SJCRH30 (cell line): ENCODE measurements around the gene GPNMB. TPM values are rescaled to one million over a fixed set of nuclear protein-coding genes. Genes with fewer than 3 reads are reported as not detected.
"Not testable (repeated sequence)": the region's sequence is repeated elsewhere in the genome, so short reads cannot be mapped to it uniquely, and the experiment has no call there.

Source experiments
- DNase-seq, 2 experiments: peaks; one replicate each; pipeline ENCODE4 v3.0.0-alpha.2; 2015 to 2020
- H3K27ac ChIP-seq: fragments of 250-450 bp; sonication (Bioruptor Pico); 2 replicates; pipeline ENCODE4 v1.5.1; 2020; ENCODE audit warnings: mild to moderate bottlenecking, moderate library complexity
- H3K27me3 ChIP-seq: fragments of 250-450 bp; sonication (Bioruptor Pico); 2 replicates; pipeline ENCODE4 v1.5.1; 2020; ENCODE audit warnings: mild to moderate bottlenecking, moderate library complexity
- H3K36me3 ChIP-seq: fragments of 250-450 bp; sonication (Bioruptor Pico); 2 replicates; pipeline ENCODE4 v1.5.1; 2020; ENCODE audit warnings: mild to moderate bottlenecking, moderate library complexity
- H3K4me1 ChIP-seq: fragments of 250-450 bp; sonication (Bioruptor Pico); 2 replicates; pipeline ENCODE4 v1.5.1; 2020; ENCODE audit warnings: mild to moderate bottlenecking, moderate library complexity
- H3K4me3 ChIP-seq: fragments of 250-450 bp; sonication (Bioruptor Pico); 2 replicates; pipeline ENCODE4 v1.5.1; 2020; ENCODE audit warnings: mild to moderate bottlenecking, moderate library complexity
- H3K9me3 ChIP-seq: fragments of 250-450 bp; sonication (Bioruptor Pico); replicated peaks from 2 replicates; pipeline ENCODE4 v1.5.1; 2020; ENCODE audit warnings: mild to moderate bottlenecking, moderate library complexity
- total RNA-seq: library from RNA; depleted of rRNA; stranded (reverse); fragments of >200 nt; shearing (Covaris generic); gene quantifications from 2 replicates; pipeline ENCODE4 v1.2.3, GENCODE V29; 2014; rRNA removed

The GPNMB gene
- total RNA-seq, 1 experiment from 2014 or later: 0.85 TPM

- no peak overlapping the region for H3K4me3 ChIP-seq
- H3K36me3 ChIP-seq: no peaks in the 10 kb centered on the region
- H3K27me3 ChIP-seq: no peaks in the 10 kb centered on the region
- no peaks in the 10 kb centered on the region for H3K9me3 ChIP-seq
- peaks cover 7% of the 10 kb centered on the region for H3K4me1 ChIP-seq
- H3K27ac ChIP-seq: no peak overlapping the region
- DNase-seq: no peak
Observed at GRCh38 chr7:23293500-23294073, 47.0 kb downstream of the GPNMB start.

DNA sequence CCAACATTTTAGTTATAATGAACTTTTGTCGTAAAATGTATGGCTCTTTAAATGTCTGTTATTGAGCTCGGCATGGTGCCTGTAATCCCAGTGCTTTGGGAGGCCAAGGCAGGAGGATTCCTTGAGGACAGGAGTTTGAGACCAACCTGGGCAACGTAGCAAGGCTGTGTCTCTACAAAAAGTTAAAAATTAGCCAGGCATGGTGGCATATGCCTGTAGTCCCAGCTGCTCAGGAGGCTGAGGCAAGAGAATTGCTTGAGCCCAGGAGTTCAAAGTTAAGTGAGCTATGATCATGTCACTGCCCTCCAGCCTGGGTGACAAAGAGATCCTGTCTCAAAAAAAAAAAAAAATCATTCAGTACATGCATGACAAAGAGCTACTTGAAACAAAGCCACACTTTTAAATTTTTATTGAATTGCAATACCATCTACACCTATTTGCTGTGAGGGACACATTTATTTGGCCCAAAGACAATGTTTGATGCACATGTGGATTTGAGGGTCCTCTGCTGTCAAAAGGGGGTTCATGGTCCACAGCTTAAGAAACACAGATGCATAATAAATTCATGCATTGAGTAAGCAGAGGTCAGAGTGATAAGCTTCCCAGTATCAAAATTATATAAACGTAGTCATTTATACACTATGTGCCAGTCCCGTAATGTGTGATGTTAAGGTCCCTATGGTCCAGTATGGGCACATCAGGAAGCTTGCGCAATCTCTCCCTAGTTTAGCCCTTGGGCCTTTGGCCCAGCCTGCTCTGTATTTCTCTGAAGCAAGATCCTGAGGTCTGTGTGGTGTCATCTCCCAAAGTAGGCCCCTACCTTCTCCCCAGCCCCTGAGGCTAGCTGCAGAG, 48.2 kb downstream of the GPNMB start:
- Histone ChIP-seq H3K27me3 (no peaks in the 10 kb centered on the region), H3K9me3 (no peaks in the 10 kb centered on the region), H3K27ac (no peak overlapping the region), H3K4me3 (no peak overlapping the region), H3K36me3 (no peaks in the 10 kb centered on the region), H3K4me1 (peaks cover 7% of the 10 kb centered on the region)
- DNase-seq: no peak

GRCh38 chr7:23295401-23295697, 48.8 kb downstream of the GPNMB start:
- no peak overlapping the region for H3K27ac ChIP-seq
- no peaks in the 10 kb centered on the region for H3K9me3 ChIP-seq
- peaks cover 9% of the 10 kb centered on the region for H3K4me1 ChIP-seq
- H3K4me3 ChIP-seq: no peak overlapping the region
- no peaks in the 10 kb centered on the region for H3K27me3 ChIP-seq
- H3K36me3 ChIP-seq: no peaks in the 10 kb centered on the region
- DNase-seq: no peak

GRCh38 chr7:23298141-23298881, 51.7 kb downstream of the GPNMB start:
- Histone ChIP-seq H3K9me3 (no peaks in the 10 kb centered on the region), H3K36me3 (peaks cover 10% of the 10 kb centered on the region), H3K4me1 (peaks cover 12% of the 10 kb centered on the region), H3K27me3 (no peaks in the 10 kb centered on the region), H3K4me3 (peak overlapping the region; percentile 90), H3K27ac (peak overlapping the region; percentile 59)
- peak; percentile 58 to 66 for DNase-seq

- Histone ChIP-seq H3K27ac (peak within 1 kb of the TSS; percentile 59), H3K27me3 (no peaks in the 10 kb centered on the region), H3K36me3 (peaks cover 12% of the 10 kb centered on the region), H3K9me3 (no peaks in the 10 kb centered on the region), H3K4me1 (peaks cover 12% of the 10 kb centered on the region), H3K4me3 (peak within 1 kb of the TSS; percentile 90)
- DNase-seq: peak; percentile 97 to 99
Observed at GRCh38 chr7:23298885-23299769, 52.6 kb downstream of the GPNMB start, which contains the start of gene MALSU1. TSS of gene MALSU1 (plus strand) at chr7:23299339. CDS start at chr7:23299353, 14 bp downstream.

DNA sequence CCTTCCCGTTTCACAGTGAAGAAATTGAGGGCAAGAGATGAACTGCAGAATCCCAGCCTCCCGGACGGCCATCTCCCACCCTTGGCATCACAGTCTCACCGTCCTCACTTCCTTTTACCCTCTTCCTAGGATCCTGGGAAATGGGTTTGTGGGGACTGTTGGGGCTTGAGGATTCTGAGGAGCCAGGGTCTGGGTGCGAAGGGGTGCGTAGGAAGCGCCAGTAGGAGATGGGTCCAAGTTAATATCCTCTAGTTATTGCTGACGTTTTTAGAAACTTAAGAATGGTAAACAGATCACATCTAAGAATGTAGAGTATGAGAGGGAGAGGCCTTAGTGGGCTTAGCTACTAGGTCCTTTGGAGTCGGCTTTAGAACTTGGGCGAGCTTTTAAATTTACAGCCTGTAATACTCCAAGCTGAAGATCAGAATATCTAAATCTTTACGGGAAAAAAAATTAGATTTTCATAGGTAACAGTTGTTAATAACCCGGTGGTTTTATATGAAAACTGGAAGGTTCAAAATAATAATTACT, 53.3 kb downstream of the GPNMB start:
- H3K36me3 ChIP-seq: peaks cover 19% of the 10 kb centered on the region
- H3K27me3 ChIP-seq: no peaks in the 10 kb centered on the region
- no peaks in the 10 kb centered on the region for H3K9me3 ChIP-seq
- peak overlapping the region; percentile 90 for H3K4me3 ChIP-seq
- H3K4me1 ChIP-seq: peaks cover 12% of the 10 kb centered on the region
- H3K27ac ChIP-seq: peak overlapping the region; percentile 59
- DNase-seq: no peak

DNA sequence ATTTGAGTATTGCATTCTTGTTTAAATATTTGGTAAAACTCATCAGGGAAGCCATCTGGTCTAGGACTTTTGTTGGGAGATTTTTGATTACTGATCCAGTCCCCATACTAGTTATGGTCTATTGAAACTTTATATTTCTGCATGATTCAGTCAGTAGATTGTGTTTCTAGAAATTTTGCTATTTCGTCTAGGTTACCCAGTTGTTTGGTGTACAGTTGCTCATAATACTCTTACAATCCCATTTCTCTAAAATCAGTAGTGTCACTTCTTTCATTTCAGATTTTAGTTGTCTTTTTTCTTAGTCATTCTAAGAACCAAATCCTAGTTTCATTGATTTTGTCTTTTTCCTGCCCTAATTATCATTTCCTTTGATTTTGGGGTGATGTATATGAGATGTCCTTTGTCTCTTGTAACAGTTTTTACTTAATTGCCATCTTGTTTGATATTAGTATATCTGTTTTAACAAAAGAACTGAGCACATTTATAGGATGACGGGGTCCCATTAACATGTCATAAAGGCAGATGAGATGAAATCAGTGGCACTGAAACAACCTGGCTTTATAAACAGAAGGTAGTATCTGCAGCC, 60.5 kb downstream of the GPNMB start:
- H3K27ac ChIP-seq: peak overlapping the region; percentile 1; the same call in 1 of the 2 replicates
- H3K36me3 ChIP-seq: peaks cover 73% of the 10 kb centered on the region
- peaks cover 13% of the 10 kb centered on the region for H3K4me1 ChIP-seq
- no peaks in the 10 kb centered on the region for H3K27me3 ChIP-seq
- H3K9me3 ChIP-seq: no peaks in the 10 kb centered on the region; the same call in 1 of the 2 replicates
- no peak for DNase-seq
- H3K4me3 ChIP-seq: no peak overlapping the region

GRCh38 chr7:23308754-23309153, 62.2 kb downstream of the GPNMB start:
- Histone ChIP-seq H3K27ac (no peak overlapping the region), H3K4me1 (peaks cover 13% of the 10 kb centered on the region), H3K27me3 (no peaks in the 10 kb centered on the region), H3K36me3 (peaks cover 81% of the 10 kb centered on the region), H3K9me3 (no peaks in the 10 kb centered on the region; the same call in 1 of the 2 replicates), H3K4me3 (no peak overlapping the region)
- DNase-seq: no peak

- peaks cover 88% of the 10 kb centered on the region for H3K36me3 ChIP-seq
- H3K9me3 ChIP-seq, H3K4me1 ChIP-seq, H3K27me3 ChIP-seq, H3K27ac ChIP-seq, DNase-seq, H3K4me3 ChIP-seq: not testable (repeated sequence)
Observed at GRCh38 chr7:23312141-23312540, 65.6 kb downstream of the GPNMB start.

- Histone ChIP-seq H3K4me1 (peaks cover 3% of the 10 kb centered on the region; the same call in 1 of the 2 replicates), H3K36me3 (peaks cover 82% of the 10 kb centered on the region), H3K9me3 (no peaks in the 10 kb centered on the region), H3K4me3 (no peak overlapping the region), H3K27ac (no peak overlapping the region), H3K27me3 (no peaks in the 10 kb centered on the region)
- no peak for DNase-seq
Observed at GRCh38 chr7:23315366-23315765, 68.8 kb downstream of the GPNMB start.

Other genes starting within 250 kb of the GPNMB start
- 72.9 and 82.6 TPM in 2 replicates for gene HYCC1, start 232.6 kb upstream of the GPNMB start, total RNA-seq
- gene KLHL7, start 141.0 kb upstream of the GPNMB start, total RNA-seq: 34.8 and 38.6 TPM in 2 replicates
- gene NUP42, start 64.7 kb upstream of the GPNMB start, total RNA-seq: 71.9 and 77.1 TPM in 2 replicates
- gene MALSU1, start 52.6 kb downstream of the GPNMB start, total RNA-seq: 86.7 and 89.2 TPM in 2 replicates
- 105 and 120 TPM in 2 replicates for gene IGF2BP3, start 223.7 kb downstream of the GPNMB start, total RNA-seq